Measurements from ENCODE around the gene SKAP2.

Gene SKAP2

DNA sequence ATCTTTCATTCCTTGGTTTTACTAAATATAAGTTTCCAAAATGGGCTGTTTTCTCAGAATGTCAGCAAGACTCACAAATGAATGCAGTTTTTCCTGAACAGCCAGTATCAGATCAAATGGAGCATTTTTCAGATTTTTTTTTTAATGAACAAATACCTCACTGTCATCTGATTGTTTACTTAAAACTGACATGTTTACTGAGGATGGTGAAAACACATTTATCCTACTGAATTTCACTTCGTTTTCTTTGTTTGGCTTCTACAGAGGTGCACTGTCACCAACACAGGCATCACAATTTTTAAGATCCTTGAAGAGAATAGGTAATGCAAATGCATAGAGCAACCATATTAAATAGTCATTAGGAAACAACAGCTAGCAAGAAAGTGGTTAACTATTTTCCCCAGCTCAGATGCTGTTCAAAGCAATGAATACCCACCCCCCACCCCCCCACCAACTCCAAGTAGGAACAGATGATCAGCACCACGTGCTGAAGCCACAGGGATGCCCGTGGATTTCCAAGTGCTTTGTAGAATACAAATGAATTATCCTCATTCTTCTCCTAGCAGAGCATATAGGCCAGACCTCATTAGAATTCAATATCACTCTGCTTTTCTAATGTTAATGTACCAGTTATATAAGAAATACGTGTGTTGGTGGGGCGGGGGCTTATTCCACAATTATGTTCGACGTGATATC, 205.9 kb downstream of the SKAP2 start:
- no peak for DNase-seq

DNA sequence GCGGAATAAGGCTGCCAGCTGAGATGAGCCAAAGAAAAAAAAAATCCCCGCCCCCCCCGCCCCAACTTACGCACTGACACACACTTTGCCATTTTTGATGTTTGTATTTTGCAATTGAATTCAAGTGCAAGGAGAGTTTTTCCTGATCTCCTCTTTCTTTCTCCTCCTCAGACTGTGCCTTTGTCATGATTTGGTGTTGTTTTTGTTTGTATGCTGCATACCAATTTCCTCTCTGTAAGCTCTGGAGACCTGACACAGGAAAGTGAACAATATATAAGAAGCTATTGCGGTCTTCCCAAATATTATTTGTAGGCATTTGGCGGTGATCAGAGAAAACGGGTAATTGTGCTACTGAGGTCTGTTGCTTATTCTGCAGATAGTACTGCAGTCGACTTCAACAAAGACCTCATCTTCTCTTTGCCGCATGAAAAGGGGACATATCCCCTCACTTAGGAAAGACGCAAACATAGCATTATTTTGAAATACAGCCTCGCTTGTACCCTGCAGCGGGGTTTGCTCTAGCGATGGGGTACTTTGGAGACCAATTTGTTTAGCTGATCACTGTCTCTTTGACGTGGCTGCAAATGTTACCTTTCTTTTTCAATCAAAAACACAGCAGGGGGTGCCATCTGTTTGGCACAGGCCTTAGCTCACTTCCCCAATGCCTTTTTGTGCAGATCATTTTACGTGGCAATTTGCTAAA, 206.6 kb downstream of the SKAP2 start:
- no peak for DNase-seq

DNA sequence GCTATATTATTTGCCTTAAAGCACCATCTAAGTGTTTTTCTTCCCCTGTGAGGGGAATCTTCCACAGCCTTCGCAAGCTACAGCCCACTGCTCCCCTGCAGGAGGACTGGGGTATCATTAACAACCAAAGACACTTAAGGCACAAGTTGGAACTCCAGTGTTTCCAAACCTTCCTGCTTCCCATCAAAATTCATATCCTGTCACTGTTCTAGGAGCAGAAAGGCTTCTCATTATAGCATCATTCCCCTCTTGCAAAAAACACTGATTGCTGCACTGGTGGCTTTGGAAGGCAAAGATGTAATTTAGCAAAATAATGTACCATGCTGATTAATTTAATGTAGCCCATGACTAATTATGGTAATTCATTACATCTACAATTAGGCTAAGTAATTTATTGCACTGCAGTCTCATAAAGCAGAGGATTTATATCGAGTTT, 207.2 kb downstream of the SKAP2 start:
- no peak for DNase-seq

DNA sequence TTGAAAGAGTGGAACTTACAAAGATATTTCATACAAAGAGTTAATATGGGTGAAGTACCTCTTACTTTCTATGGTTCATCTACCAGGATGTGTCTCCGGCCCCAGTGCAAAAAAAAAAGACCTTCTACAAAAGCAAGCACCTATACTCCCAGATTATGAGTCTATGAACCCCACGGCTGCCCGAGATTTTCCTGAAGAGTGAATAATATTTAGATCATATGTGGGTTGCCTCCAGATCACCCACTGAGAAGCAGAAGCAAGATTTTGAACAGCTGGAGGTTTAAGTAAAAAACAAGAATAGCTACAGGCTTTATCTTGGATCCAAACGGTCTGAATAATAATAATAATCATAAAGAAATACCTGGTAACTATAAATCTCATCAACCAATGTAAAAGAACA, 207.7 kb downstream of the SKAP2 start:
- DNase-seq, result no peak

DNA sequence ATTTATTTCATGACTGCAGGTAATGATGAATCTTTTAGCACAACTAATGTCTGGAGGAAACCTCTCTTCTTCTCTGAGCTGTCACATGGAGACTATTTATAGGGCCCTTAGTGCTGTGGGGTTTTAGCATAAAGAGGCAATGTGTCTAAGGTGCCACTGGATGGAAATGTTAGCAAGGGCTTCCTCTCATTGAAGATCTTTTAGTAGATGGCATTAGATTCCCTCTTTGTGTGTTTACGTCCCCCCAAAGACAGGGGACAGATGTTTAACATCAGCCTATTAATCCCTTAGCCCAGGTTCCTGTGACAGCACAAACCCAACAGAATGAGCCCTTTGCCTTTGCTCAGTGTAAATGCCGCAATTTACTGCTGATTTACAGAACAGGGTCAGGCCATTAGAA, 208.6 kb downstream of the SKAP2 start:
- no peak for DNase-seq

DNA sequence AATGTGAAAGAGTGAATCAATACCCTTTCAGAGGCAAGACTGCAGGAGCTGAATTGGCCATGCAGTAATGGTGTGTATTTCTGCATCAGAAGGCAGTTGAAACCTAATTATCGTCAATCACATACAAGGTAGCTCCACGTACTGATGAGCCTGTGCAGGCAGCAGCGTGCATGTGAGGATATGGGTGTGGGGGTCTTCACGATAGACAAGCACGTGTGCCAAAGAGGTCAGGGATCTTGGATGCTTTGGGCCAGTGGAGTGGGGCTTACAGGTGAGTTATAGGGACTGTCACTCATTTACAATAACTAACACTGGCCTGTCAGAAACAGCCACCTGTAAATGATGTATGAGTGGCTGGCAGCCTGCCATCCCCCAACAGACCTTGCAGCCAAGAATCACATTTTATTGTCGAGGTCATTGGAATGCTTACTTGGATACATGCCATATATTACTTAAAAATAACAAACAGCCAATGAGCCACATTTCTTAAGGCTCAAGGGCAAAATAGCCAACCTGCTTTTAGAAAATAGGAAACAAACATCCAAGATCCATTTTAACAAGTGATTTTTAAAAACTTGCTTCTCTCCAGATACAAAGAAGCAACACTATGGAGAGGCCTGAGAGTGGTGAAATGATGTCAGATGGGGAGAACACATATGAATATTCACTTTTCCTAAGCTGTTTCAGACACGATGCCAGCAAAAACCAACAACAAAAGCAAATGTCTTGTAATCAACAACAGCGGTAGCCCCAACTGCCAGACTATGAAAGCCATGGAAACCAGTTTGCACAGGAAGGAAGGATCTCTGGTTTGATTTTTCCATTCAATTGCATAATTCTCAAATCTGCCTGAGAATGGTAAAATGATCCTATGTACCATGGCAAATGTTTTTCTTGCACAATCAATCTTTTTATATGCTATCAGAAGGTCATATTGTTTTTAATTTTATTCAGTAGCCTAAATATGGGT, 210.7 kb downstream of the SKAP2 start:
- DNase-seq, result no peak

DNA sequence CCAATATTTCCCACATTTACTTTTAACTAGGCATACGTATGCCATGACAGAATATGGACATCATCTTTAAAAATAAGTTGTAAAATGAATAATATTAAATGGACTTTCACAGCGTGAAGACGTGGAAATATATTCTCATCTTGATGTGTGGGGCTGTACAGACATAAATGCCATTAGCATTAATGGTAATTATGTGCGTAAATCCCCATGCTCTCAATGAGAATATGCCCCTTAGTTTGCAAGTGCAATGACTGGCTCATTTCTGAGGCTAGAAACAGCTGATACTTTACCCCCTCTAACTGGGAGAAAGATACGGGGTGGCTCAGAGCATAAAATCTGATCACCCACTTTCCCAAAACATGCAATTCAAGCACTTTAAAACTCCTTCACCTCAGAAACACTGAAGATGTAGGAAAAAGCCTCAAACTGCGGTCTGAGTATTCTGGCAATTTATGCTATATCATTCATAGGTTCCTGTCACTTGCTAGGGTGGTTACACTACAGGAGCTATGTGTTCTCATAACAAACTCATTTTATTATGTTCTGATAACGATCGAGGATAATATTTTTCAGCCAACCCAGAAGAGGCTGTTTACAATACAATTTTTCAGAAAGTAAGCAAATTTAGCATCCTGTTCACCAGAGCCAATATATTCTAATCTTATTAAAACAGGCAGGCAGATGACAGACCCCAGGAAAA, 211.8 kb downstream of the SKAP2 start:
- DNase-seq, result no peak

DNA sequence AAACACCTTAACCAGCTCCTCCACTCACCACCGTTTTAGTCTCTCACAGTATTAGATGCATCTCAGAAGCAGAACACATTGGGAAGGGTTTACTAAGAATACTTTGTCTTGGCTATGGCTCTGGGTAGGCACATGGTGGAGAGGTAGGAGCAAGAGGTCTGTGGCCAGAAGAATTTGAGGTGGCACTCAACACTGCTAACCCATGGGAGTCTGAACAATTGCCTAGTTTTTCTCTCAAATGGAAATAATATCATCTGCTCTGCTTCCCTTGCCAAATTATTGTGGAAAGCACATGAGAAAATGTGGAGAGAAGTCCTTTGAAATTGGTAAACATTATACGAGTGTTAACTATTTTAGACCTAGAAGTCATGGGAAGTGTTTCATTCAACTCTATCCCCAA, 214.3 kb downstream of the SKAP2 start:
- no peak for DNase-seq

DNA sequence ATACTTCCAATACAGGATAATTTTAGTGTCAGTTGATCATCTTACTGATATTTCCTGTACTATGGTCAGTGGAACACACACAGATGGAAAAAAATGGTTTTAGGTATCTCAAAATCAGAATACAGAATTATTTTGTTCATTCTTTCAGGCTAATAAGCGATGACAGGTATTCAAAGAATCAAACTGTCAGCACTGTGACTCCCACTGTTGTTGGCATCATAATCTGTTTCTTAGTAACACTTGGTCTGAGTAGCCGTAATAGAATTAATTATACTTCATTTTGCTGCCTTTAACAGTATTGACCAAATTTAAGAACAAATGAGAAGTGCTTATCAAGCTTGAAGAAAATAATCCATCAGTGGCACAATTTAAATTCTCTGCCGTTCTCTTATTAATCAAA, 215.0 kb downstream of the SKAP2 start:
- DNase-seq, result no peak

DNA sequence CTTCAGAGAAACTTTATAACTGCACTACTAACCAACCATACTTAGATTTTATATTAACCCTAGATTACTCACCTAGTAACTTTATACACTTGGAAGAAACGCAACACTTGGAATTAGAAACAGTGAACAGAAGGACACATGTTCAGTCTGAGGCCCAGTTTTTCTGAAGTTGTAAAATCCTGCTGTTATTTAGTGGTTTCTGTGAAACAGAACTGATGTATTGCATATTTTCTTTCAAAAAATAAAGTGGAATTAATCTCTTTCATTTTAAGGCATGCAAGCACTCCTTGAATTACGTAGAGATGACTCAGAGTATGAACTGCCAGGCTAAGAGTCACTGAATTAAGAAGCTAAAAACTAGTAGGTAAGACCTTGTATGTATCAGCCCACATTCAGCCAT, 215.8 kb downstream of the SKAP2 start:
- no peak for DNase-seq

DNA sequence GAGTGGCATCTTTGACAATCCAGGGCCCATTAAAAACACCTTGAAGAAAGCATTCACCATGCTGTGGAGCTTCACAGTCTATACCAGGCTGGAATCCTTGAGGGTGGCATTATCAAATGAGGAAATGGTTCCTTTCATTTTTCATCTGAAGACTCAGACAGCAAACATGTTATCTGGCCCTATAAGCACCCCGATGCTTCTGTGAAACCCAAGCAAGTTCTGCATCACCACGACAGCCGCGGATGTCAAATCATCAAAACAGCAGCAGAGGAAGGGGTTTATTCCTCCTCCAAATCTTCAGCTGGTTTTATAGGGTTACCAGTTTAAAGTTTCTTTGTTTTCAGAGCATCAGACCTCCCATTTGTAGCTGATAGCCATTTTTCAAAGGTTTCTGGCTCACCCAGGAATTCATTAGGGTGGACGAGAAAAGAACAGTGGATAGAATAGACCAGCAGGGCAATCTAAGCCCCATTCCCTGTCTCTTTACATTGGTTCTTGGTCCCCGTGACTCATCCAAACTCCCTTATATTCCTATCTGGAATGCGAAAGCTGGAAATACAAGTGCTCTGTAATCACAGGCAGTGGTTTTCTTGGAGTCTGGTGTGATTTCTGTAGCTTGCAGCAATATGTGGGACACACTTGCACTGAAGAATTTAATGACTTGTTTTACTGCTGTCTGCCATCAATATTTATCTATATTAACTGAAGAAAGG, 217.9 kb downstream of the SKAP2 start:
- DNase-seq, result no peak

DNA sequence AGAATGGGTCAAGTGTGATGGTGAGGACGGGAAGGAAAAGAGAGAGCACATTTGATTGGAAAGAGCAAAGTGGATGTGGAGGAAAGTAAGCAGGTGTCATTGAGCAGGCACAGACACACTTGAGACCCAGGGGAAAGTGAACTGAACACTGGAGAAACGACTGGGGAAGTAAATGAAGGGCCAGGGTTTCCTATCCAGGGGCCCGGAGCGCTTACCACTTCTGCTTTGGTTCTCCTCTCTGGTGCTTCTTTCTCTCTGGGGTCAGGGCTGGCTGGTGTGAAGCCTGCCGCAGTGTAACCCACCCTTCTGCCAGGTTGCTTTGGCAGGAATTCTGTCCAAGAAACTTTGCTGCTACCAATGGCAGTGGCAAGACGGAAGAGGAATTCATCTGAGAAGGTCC, 219.3 kb downstream of the SKAP2 start:
- no peak for DNase-seq

DNA sequence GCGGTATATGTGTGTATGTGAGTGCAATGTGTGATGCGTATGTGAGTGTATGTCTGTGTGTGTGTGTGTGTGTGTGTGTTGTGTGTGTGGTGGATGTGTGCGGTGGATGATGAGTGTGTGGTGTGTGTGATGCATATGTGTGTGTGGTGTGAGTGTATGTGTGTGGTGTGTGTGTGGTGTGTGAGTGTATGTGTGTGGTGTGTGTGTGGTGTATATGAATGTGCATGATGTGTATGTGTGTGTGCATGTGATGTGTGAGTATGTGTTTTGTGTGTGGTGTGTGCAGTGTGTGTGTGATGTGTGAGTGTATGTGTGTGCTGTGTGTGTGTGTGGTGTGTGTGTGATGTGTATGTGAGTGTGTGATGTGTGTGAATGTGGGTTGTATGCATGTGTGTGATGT, 222.0 kb downstream of the SKAP2 start:
- DNase-seq, result no peak

DNA sequence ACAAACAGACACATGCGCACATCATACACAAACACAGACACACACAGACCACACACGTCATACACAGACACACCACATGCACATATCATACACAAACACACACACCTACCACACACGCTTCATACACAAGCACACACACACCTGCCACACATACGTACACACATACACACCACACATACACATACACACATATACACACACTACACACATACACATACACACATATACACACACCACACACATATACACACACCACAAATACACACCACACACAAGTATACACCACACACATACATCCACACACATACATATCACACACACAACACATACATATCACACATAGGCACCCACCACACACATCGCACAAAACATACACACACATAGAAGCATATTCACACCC, 224.7 kb downstream of the SKAP2 start:
- no peak for DNase-seq

DNA sequence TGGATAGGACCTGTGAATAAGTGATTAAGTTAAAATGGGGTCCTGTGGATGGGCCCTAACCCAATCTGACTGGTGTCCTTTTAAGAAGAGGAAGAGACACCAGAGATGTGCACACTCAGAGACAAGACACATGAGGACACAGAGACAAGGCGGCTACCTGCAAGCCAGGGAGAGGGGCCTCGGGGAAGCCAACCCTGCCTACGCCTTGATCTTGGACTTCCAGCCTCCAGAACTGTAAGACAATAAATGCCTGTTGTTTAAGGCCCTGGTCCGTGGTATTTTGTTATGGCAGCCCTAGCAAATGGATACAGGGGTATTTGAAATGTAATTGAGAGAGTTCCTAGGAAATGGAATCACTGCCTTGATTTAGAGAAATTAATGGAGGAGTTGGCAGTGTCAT, 225.3 kb downstream of the SKAP2 start:
- DNase-seq, result no peak

DNA sequence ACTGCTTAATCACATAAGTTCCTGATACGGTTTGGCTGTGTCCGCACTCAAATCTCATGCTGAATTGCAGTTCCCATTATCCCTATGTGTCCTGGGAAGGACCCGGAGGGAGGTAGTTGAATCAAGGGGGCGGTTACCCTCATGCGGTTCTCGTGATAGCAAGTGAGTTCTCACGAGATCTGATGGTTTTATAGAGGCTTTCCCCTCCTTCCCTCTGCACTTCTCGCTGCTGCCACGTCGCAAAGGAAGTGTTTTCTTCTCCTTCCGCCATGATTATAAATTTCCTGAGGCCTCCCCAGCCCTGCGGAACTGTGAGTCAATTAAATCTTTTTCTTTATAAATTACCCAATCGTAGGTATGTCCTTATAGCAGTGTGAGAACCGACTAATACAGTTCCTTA, 226.2 kb downstream of the SKAP2 start:
- no peak for DNase-seq

DNA sequence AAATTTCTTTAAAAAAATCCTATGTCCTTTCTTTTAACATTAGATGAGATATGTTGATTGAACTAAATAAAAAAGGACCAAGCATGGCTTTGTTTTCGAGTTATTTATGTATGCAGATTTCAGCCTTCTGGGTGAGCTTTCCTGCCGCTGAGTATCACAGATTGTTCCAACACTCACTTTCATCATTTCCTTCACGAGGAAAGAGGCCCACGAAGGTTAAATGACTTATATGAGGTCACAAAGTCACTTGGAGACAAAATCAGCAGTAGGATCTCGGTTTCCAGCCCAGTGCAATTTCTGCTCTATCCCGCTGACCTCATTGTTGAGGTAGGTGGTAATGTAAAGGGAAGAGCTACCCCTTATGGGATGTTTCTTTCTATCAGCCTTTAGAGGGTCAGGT, 226.8 kb downstream of the SKAP2 start:
- no peak for DNase-seq

DNA sequence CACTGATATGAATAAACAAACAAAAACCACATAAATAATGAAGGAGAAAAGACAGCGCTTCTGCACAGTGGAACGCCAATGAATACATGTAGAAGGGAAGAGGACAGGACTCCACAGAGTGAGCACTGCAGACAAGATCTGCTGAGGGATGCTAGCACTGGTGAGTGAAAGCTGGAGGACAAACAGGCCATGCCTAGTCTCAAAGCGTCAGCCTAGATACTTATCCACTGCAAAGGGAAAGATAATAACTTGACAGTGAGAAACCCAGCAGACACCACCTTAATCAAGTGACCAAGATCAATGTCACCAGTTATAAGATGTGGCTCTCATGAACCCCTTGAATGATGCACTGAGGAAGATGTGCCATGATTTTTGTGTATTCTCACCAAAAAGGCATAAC, 227.6 kb downstream of the SKAP2 start:
- no peak for DNase-seq

DNA sequence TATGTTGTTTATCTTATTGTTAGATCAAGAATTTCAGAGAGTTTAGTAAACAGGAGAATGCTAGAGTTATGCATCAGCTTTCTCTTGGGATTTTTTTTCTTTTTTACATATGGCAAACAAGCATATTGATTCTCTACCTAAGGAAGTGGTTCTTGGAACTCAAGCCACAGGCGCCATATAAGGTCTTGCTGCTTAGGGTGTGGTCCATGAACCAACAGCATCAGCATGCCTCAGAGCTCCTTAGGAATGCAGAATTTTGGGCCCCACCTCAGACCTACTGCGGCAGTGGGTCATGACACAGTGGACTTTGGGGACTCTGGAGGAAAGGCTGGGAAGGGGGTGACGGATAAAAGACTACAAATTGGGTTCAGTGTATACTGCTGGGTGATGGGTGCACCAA, 230.8 kb downstream of the SKAP2 start:
- DNase-seq, result no peak

DNA sequence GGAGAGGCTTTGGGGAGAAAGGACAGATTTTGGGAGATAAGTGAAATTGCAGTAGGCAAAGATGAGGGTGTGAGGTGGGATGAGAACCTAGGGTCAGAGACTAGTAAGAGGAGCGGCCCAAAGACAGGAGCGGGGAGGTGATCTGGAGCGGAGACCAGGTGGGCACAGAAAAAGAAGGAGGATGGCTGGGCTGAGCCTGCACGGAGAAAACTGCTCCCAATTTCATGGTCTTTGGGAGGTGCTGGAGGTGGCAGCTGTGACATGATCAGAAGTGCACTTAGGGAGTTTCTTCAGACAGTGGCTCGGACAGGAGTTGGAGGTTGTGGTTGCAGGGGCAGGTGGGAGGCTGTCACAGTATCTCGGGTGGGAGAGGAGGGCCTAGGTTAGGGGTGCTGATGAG, 232.8 kb downstream of the SKAP2 start:
- no peak for DNase-seq

DNA sequence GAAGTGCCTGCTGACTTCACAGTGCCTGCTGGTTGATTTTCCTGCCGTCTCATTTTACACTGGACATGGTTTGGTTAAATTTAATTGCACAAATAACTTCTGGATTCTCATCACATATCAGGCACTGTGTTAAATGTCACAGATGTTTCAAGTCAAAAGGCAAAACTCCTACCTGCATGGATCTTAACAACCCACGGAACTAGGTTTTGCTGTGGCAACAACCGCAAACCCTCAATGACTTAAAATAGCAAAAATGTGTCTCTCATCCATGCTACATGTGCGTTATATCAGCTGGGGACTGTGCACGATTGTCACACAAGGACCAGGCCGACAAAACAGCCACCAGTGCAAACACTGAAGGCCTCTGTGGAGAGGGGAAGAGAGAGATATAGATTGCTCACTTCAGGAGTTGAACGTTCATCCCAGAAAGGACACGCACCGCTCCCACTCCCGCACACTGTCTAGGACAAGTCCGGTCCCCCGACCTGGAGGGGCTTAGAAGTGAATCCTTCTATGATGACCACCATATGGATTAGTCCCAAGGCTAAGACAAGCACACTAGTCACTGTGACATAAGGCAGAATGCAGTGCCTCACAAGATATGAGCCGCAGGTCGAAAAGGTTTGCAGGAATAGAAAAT, 233.3 kb downstream of the SKAP2 start:
- no peak for DNase-seq

DNA sequence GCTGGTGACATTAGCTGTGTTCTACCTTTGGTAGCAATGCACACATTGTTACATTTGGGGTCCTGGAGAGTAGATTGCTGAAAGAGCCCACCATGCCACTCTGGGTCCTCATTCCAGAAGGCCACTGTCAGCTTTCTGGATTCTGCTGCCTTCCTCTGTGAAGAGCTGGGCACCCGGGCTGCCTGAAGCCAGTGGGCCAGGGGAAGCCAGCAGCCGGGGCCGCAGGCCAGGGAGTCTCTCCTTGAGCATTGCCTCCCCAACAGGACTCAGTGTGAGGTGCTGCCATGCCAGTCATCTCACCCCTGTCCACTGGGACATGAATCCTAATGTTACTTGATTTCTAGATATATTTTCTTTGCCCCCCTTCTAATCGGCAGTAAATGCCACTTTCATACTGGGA, 234.0 kb downstream of the SKAP2 start:
- no peak for DNase-seq

Measured in hippocampal formation (tissue), 2 donors.